ENCODE data around the gene ANKRD6.

ANKRD6 gene

DNA sequence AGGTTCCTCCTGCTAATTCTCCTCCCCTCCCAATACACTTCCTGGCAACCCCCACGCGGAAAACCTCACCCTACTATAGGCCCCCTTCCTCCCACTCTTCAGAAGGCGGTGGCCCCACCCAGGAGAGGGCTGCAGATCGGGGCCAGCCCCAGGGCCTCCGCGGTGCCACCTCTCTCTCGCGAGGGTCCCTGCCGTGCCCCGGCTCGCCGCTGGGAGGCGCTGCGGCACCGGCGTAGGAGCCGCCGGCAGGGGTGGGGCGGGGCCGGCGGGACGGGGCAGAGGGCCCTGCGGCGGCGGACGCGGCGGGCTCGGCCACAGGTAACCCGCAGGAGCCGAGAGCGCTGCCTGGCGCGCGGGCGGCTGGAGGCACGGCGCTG, at the start of gene ANKRD6:
Gene ANKRD6 (plus strand): TSS at position 278 of the 377 bp plus-strand sequence. CDS start 133,825 bp downstream, outside the sequence.
- TF ChIP-seq, protein P1, sequence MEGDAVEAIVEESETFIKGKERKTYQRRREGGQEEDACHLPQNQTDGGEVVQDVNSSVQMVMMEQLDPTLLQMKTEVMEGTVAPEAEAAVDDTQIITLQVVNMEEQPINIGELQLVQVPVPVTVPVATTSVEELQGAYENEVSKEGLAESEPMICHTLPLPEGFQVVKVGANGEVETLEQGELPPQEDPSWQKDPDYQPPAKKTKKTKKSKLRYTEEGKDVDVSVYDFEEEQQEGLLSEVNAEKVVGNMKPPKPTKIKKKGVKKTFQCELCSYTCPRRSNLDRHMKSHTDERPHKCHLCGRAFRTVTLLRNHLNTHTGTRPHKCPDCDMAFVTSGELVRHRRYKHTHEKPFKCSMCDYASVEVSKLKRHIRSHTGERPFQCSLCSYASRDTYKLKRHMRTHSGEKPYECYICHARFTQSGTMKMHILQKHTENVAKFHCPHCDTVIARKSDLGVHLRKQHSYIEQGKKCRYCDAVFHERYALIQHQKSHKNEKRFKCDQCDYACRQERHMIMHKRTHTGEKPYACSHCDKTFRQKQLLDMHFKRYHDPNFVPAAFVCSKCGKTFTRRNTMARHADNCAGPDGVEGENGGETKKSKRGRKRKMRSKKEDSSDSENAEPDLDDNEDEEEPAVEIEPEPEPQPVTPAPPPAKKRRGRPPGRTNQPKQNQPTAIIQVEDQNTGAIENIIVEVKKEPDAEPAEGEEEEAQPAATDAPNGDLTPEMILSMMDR (IDR thresholded peaks at IDR 0.05), result peak; percentile 83 to 98
- H3K9me3 ChIP-seq, result no peaks in the 10 kb centered on the region
- no peaks in the 10 kb centered on the region for H3K36me3 ChIP-seq
- peak; percentile 76 to 81 for DNase-seq
- H3K27me3 ChIP-seq, result no peaks in the 10 kb centered on the region
- H3K4me3 ChIP-seq, result peak within 1 kb of the TSS; percentile 76 to 94
- H3K4me1 ChIP-seq, result peaks cover 0 to 23% (median 9%) of the 10 kb centered on the region in 4 donors
- intact Hi-C loops (cut with DNase I; ENCODE audit: low total_unique reads), result loop anchor here (1.0 kb wide), 1 partner anchor 177 kb away; no protein-coding TSS in a partner anchor
- peak within 1 kb of the TSS; percentile 76 to 79 for H3K27ac ChIP-seq

DNA sequence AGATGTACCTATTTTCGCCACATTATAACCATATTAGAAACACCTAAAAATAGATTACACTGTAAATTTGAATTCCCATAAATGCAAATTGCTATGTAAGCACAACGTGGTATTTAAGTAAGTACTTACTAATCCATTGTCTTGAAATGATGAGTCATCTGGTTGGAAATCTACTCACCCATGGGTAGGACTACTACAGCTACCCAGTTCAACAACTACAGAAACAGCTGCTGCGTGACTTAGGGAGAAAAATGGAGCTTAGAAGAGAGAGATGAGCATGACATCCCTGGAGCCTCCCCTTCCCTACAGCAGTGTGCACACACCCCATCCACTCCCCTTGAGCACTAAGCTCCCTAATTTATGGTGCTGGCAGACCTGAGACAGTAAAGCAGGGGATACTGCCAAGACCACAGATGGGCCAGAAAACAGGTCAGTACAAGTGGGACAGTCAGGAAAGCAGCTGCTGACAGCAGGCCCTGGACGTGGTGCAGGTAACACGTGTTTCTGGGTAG, 47.7 kb upstream of the ANKRD6 start:
- intact Hi-C loops (cut with DNase I; ENCODE audit: low total_unique reads), result no loop called here
- TF ChIP-seq, protein P1 (IDR thresholded peaks at IDR 0.05), result no peak
- no peak overlapping the region for H3K27ac ChIP-seq
- H3K4me3 ChIP-seq, result no peak overlapping the region
- no peaks in the 10 kb centered on the region for H3K27me3 ChIP-seq
- no peaks in the 10 kb centered on the region for H3K4me1 ChIP-seq
- peaks cover 0 to 8% (median 0%) of the 10 kb centered on the region in 3 donors for H3K36me3 ChIP-seq
- H3K9me3 ChIP-seq, result no peaks in the 10 kb centered on the region
- no peak for DNase-seq

DNA sequence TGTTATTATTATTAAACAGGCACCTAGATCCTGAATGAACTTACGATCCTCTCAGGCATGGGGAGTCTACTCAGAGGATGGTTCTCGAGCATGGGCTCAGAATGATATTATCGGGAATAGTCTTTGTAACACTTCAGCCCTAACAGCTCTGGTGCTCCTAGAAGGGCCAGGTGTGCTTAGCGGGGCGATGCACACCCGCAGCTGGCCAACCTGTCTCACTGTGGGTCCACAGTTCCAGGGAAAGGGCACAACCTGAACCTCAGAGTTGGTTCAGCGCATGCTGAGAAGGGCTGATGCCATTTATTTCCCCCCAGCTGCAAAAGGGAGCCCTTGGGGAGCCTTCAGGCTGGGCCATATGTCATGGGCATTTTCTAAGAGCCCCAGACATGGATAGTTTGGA, 47.1 kb upstream of the ANKRD6 start:
- Histone ChIP-seq H3K36me3 (peaks cover 0 to 8% (median 0%) of the 10 kb centered on the region in 3 donors), H3K27me3 (no peaks in the 10 kb centered on the region), H3K4me3 (no peak overlapping the region), H3K4me1 (no peaks in the 10 kb centered on the region), H3K27ac (no peak overlapping the region), H3K9me3 (no peaks in the 10 kb centered on the region)
- TF ChIP-seq, protein P1 (IDR thresholded peaks at IDR 0.05), result no peak
- intact Hi-C loops (cut with DNase I; ENCODE audit: low total_unique reads), result no loop called here
- DNase-seq, result no peak

DNA sequence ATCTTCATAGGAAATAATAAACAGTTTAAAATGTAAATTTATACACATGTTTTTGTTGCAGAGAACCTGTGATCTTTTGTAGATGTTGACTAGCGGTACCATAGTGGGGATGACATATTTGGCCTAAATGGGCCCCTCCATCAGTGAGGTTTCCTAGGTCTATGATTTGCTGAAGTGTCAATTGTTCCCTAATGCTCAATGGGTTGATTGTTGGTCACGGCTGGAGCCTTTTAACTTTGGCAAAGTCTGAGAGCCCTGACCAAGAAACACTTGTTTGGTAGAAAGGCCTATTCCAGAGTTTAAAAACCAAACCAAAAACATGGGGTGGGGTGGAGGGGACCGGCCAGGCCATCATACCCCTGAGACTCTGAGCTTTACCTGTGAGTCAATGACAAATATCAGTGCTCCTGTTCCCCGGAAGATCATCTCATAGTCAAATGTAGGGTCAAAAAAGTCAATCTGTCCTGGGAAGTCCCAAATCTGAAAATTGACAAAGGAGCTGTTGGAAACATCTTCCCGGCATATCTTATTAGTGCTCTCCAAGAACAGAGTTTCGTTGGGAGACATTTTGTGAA, 45.9 kb upstream of the ANKRD6 start:
- DNase-seq, result no peak
- TF ChIP-seq, protein P1 (IDR thresholded peaks at IDR 0.05), result no peak
- intact Hi-C loops (cut with DNase I; ENCODE audit: low total_unique reads), result no loop called here
- Histone ChIP-seq H3K36me3 (peaks cover 0 to 8% (median 0%) of the 10 kb centered on the region in 3 donors), H3K4me3 (no peak overlapping the region), H3K9me3 (no peaks in the 10 kb centered on the region), H3K27ac (no peak overlapping the region), H3K27me3 (no peaks in the 10 kb centered on the region), H3K4me1 (no peaks in the 10 kb centered on the region)

DNA sequence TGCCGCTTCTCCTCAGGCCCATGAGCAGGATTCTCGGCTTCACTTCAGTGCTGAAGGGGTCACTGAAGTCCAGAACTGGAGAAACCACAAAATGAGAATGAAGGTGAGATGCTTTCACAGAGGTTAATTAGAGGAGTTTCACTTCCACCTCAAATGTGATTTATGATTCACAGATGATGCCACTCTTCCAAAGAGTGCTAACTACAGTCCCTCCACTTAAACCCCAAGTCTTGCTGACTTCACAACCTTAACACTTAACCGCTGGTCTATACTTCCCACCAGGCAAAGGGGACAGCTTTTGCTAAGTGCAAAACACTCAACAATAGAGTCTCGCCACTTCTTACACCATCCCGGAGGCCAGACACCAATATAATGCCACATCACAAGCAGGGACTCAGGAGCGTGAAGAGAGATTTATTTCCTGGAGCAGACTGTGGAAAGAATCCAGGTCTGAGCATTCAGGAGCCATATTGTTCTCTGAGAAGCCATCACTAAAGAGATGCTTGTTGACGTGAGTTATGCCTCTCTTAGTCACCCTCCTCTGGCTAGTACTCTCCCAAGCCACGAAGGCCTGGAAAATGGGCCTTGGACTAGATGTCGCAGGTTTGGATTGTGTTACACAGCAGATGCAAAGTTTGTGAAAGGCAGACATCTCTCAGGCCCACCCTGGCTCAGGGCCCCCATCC, 45.3 kb upstream of the ANKRD6 start:
- no peaks in the 10 kb centered on the region for H3K9me3 ChIP-seq
- no peaks in the 10 kb centered on the region for H3K4me1 ChIP-seq
- intact Hi-C loops (cut with DNase I; ENCODE audit: low total_unique reads), result no loop called here
- TF ChIP-seq, protein P1 (IDR thresholded peaks at IDR 0.05), result no peak
- no peak overlapping the region for H3K4me3 ChIP-seq
- DNase-seq, result no peak
- H3K36me3 ChIP-seq, result peaks cover 0 to 8% (median 0%) of the 10 kb centered on the region in 3 donors
- no peaks in the 10 kb centered on the region for H3K27me3 ChIP-seq
- no peak overlapping the region for H3K27ac ChIP-seq
